Panc1 (cell line): ENCODE data around the gene TBX1. TPM values are rescaled to one million over a fixed set of nuclear protein-coding genes. Genes with fewer than 3 reads are reported as not detected.

Source experiments
- ATAC-seq: fragments of 200-7000 bp; cut with Tn5 transposase; 2 replicates; pipeline ENCODE4 v1.9.1; 2020; ENCODE audit warnings: mild to moderate bottlenecking, moderate library complexity
- BruUV-seq: library from RNA; stranded (reverse); fragments of 400-500 nt; replicated peaks from 2 replicates; lab custom pipeline; 2021; lab: Mats Ljungman, UMichigan
- CTCF ChIA-PET: fragments of 300-600 bp; sonication (Branson Sonifier 250); formaldehyde crosslinking; loops from one replicate; lab custom pipeline; 2022; ENCODE audit warnings: antibody characterized with exemption; lab: Charles Lee
- POLR2A ChIA-PET: fragments of 300-600 bp; sonication (Branson Sonifier 250); formaldehyde crosslinking; loops from one replicate; lab custom pipeline; 2022; ENCODE audit warnings: antibody characterized with exemption; lab: Charles Lee
- DNase-seq: peaks from one replicate; pipeline ENCODE4 v3.0.0-alpha.2; 2010; ENCODE audit warnings: low read depth, low spot score
- H3K27ac ChIP-seq: 2 replicates; pipeline ENCODE4 v1.5.1; 2011; ENCODE audit warnings: mild to moderate bottlenecking, low read length, inconsistent platforms
- H3K27me3 ChIP-seq: fragments of 200-500 bp; sonication (Bioruptor generic); 2 replicates; pipeline ENCODE4 v1.6.0; 2014; ENCODE audit warnings: low read length, inconsistent platforms; ENCODE audit not compliant: control insufficient read depth, insufficient read depth
- H3K36me3 ChIP-seq: fragments of 200-500 bp; sonication (Bioruptor generic); 2 replicates; pipeline ENCODE4 v1.5.1; 2014; ENCODE audit warnings: inconsistent platforms, mild to moderate bottlenecking, low read length, moderate library complexity; ENCODE audit not compliant: control insufficient read depth, insufficient read depth
- H3K4me1 ChIP-seq: 2 replicates; pipeline ENCODE4 v1.5.1; 2011; ENCODE audit warnings: inconsistent platforms, mild to moderate bottlenecking, low read length, moderate library complexity; ENCODE audit not compliant: control insufficient read depth, insufficient read depth
- H3K4me3 ChIP-seq, 2 experiments: 2 replicates each; pipeline ENCODE4 v1.5.1; 2011 to 2012; ENCODE audit warnings: low read depth in 2 of 2, low read length in 2 of 2, mild to moderate bottlenecking in 2 of 2, inconsistent platforms in 1 of 2, moderate library complexity in 1 of 2
- H3K9me3 ChIP-seq: fragments of 200-500 bp; sonication (Bioruptor generic); 2 replicates; pipeline ENCODE4 v1.5.1; 2014; ENCODE audit warnings: low read depth, mild to moderate bottlenecking, inconsistent platforms, low read length, moderate library complexity; ENCODE audit not compliant: control insufficient read depth, insufficient read depth
- CTCF ChIP-seq: fragments of 450-650 bp; IDR thresholded peaks from 2 replicates; pipeline ENCODE4 v1.5.1; 2017; ENCODE audit warnings: mild to moderate bottlenecking
- POLR2AphosphoS5 ChIP-seq: IDR thresholded peaks from 2 replicates; pipeline ENCODE4 v1.6.1; 2012; ENCODE audit warnings: mild to moderate bottlenecking, low read depth, low read length, moderate library complexity
- REST ChIP-seq, 2 experiments: IDR thresholded peaks; 2 replicates each; pipeline ENCODE4 v1.6.1; 2011 to 2012; ENCODE audit warnings: low read depth in 2 of 2, control low read depth in 1 of 2, low read length in 1 of 2, mild to moderate bottlenecking in 1 of 2, moderate library complexity in 1 of 2; ENCODE audit not compliant: insufficient read depth in 1 of 2
- SIN3A ChIP-seq: IDR thresholded peaks from 2 replicates; pipeline ENCODE4 v1.6.1; 2012; ENCODE audit warnings: low read depth, mild to moderate bottlenecking, low read length, moderate library complexity, borderline replicate concordance; ENCODE audit not compliant: insufficient read depth
- TCF7L2 ChIP-seq: IDR thresholded peaks from 2 replicates; pipeline ENCODE4 v1.6.1; 2011; ENCODE audit warnings: mild to moderate bottlenecking, low read depth, low read length, inconsistent platforms
- in situ Hi-C: cut with HindIII; loops from 2 replicates; pipeline ENCODE4 v1.10.0; 2016; ENCODE audit warnings: low sequenced_read_pairs, low pct_unique_long_range_greater_than_20kb
- intact Hi-C: fragments of 100-400 bp; cut with micrococcal nuclease; formaldehyde crosslinking; loops from one replicate; pipeline ENCODE4 v1.10.0; 2022; ENCODE audit not compliant: unreplicated experiment
- total RNA-seq: library from RNA; stranded (reverse); gene quantifications from one replicate; pipeline ENCODE4 v1.2.1, GENCODE V29; 2021; ENCODE audit not compliant: unreplicated experiment

The TBX1 gene
- total RNA-seq, 1 experiment from 2014 or later, result 91.7 TPM

- Histone ChIP-seq H3K36me3 (no peaks in the 10 kb centered on the region), H3K4me3 (no peak overlapping the region), H3K4me1 (peaks cover 8% of the 10 kb centered on the region), H3K27ac (no peak overlapping the region), H3K27me3 (no peaks in the 10 kb centered on the region), H3K9me3 (no peaks in the 10 kb centered on the region)
- intact Hi-C loops (no loop called here), in situ Hi-C loops (no loop called here)
- ChIA-PET CTCF (no interaction called here), POLR2A (no interaction called here)
- TF ChIP-seq CTCF (no peak), REST (IDR thresholded peaks at IDR 0.05; ENCODE audit: insufficient read depth in 1 of 2, low read depth in 2 of 2, low read length in 1 of 2) (no peak), TCF7L2 (no peak), POLR2AphosphoS5 (no peak), SIN3A (no peak)
- BruUV-seq, result no TSS peak
- DNase-seq (no peak), ATAC-seq (no peak)
These were observed 24.0 kb downstream of the TBX1 start for GRCh38 chr22:19784384-19785175.

- ChIA-PET POLR2A (interaction anchor here (0.6 kb wide), 1 partner anchor 1877 kb away, joined by 3 read pairs; no protein-coding TSS in a partner anchor), CTCF (no interaction called here)
- Histone ChIP-seq H3K9me3 (no peaks in the 10 kb centered on the region), H3K36me3 (no peaks in the 10 kb centered on the region), H3K27ac (no peak overlapping the region), H3K4me3 (no peak overlapping the region), H3K27me3 (no peaks in the 10 kb centered on the region), H3K4me1 (no peaks in the 10 kb centered on the region)
- DNase-seq (no peak), ATAC-seq (no peak)
- TF ChIP-seq POLR2AphosphoS5 (no peak), REST (IDR thresholded peaks at IDR 0.05; ENCODE audit: insufficient read depth in 1 of 2, low read depth in 2 of 2, low read length in 1 of 2) (no peak), TCF7L2 (no peak), SIN3A (no peak), CTCF (no peak)
- intact Hi-C loops (no loop called here), in situ Hi-C loops (no loop called here)
- no TSS peak for BruUV-seq
These were observed 25.1 kb downstream of the TBX1 start for GRCh38 chr22:19785461-19786263.
